ENCODE results near the gene LUC7L3. TPM values are rescaled to one million over a fixed set of nuclear protein-coding genes. Genes with fewer than 3 reads are reported as not detected.

LUC7L3 gene
- total and polyA plus RNA-seq, 2 of the 13 experiments (the other 11 are each of a cell fraction or from before 2014, with no cell fraction given): 108 to 120 TPM

GRCh38 chr17:50768346-50768761 lies 49.0 kb downstream of the LUC7L3 start (continued):
- TF ChIP-seq KDM1A (CRISPR knock-in tag; IDR thresholded peaks at IDR 0.05): no peak
- TF ChIP-seq NFE2L1 (CRISPR knock-in tag; IDR thresholded peaks at IDR 0.05; ENCODE audit: borderline replicate concordance): no peak
- no peak for TF ChIP-seq HOXA7 (CRISPR knock-in tag; IDR thresholded peaks at IDR 0.05)
- TF ChIP-seq RXRB (CRISPR knock-in tag; IDR thresholded peaks at IDR 0.05; ENCODE audit: borderline replicate concordance): no peak
- TF ChIP-seq TEAD3 (CRISPR knock-in tag; optimal IDR thresholded peaks at IDR 0.05; ENCODE audit: borderline replicate concordance): peak; percentile 62
- no peak for TF ChIP-seq HOXA9 (CRISPR knock-in tag; IDR thresholded peaks at IDR 0.05; ENCODE audit: borderline replicate concordance)
- TF ChIP-seq ZNF564 (CRISPR knock-in tag; IDR thresholded peaks at IDR 0.05): no peak
- no peak for TF ChIP-seq ISL2 (CRISPR knock-in tag; IDR thresholded peaks at IDR 0.05)
- TF ChIP-seq HNF4A (CRISPR knock-in tag; IDR thresholded peaks at IDR 0.05): peak; percentile 67
- TF ChIP-seq, protein P1, sequence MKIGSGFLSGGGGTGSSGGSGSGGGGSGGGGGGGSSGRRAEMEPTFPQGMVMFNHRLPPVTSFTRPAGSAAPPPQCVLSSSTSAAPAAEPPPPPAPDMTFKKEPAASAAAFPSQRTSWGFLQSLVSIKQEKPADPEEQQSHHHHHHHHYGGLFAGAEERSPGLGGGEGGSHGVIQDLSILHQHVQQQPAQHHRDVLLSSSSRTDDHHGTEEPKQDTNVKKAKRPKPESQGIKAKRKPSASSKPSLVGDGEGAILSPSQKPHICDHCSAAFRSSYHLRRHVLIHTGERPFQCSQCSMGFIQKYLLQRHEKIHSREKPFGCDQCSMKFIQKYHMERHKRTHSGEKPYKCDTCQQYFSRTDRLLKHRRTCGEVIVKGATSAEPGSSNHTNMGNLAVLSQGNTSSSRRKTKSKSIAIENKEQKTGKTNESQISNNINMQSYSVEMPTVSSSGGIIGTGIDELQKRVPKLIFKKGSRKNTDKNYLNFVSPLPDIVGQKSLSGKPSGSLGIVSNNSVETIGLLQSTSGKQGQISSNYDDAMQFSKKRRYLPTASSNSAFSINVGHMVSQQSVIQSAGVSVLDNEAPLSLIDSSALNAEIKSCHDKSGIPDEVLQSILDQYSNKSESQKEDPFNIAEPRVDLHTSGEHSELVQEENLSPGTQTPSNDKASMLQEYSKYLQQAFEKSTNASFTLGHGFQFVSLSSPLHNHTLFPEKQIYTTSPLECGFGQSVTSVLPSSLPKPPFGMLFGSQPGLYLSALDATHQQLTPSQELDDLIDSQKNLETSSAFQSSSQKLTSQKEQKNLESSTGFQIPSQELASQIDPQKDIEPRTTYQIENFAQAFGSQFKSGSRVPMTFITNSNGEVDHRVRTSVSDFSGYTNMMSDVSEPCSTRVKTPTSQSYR (CRISPR knock-in tag; IDR thresholded peaks at IDR 0.05; ENCODE audit: borderline replicate concordance): no peak
- TF ChIP-seq ZBTB40 (IDR thresholded peaks at IDR 0.05): no peak
- TF ChIP-seq ZBTB40 (CRISPR knock-in tag; IDR thresholded peaks at IDR 0.05): no peak
- peak; percentile 75 for TF ChIP-seq ELF1 (CRISPR knock-in tag; IDR thresholded peaks at IDR 0.05)
- TF ChIP-seq ETS1 (CRISPR knock-in tag; IDR thresholded peaks at IDR 0.05): no peak
- TF ChIP-seq, protein P2, sequence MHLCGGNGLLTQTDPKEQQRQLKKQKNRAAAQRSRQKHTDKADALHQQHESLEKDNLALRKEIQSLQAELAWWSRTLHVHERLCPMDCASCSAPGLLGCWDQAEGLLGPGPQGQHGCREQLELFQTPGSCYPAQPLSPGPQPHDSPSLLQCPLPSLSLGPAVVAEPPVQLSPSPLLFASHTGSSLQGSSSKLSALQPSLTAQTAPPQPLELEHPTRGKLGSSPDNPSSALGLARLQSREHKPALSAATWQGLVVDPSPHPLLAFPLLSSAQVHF (CRISPR knock-in tag; IDR thresholded peaks at IDR 0.05): no peak
- no peak for TF ChIP-seq ZNF510 (CRISPR knock-in tag; IDR thresholded peaks at IDR 0.05; ENCODE audit: low read depth)
- TF ChIP-seq ZNF496 (CRISPR knock-in tag; IDR thresholded peaks at IDR 0.05; ENCODE audit: insufficient replicate concordance): no peak
- no peak for TF ChIP-seq TBX3 (IDR thresholded peaks at IDR 0.05; ENCODE audit: borderline replicate concordance)
